LNCAP (cell line): ENCODE data around the gene ADAMTS20.

Experiments used
- TF ChIP-seq, protein P1 (sequence below): fragments of 450-650 bp; IDR thresholded peaks from 2 replicates; pipeline ENCODE4 v1.5.1; 2017; ENCODE audit warnings: mild to moderate bottlenecking

ADAMTS20 gene

GRCh38 chr12:43544703-43545102 is 7.3 kb downstream of the ADAMTS20 start:
- TF ChIP-seq, protein P1, sequence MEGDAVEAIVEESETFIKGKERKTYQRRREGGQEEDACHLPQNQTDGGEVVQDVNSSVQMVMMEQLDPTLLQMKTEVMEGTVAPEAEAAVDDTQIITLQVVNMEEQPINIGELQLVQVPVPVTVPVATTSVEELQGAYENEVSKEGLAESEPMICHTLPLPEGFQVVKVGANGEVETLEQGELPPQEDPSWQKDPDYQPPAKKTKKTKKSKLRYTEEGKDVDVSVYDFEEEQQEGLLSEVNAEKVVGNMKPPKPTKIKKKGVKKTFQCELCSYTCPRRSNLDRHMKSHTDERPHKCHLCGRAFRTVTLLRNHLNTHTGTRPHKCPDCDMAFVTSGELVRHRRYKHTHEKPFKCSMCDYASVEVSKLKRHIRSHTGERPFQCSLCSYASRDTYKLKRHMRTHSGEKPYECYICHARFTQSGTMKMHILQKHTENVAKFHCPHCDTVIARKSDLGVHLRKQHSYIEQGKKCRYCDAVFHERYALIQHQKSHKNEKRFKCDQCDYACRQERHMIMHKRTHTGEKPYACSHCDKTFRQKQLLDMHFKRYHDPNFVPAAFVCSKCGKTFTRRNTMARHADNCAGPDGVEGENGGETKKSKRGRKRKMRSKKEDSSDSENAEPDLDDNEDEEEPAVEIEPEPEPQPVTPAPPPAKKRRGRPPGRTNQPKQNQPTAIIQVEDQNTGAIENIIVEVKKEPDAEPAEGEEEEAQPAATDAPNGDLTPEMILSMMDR: no peak

- TF ChIP-seq, protein P1: no peak
These were observed 11.5 kb downstream of the ADAMTS20 start for GRCh38 chr12:43540470-43540869.

DNA sequence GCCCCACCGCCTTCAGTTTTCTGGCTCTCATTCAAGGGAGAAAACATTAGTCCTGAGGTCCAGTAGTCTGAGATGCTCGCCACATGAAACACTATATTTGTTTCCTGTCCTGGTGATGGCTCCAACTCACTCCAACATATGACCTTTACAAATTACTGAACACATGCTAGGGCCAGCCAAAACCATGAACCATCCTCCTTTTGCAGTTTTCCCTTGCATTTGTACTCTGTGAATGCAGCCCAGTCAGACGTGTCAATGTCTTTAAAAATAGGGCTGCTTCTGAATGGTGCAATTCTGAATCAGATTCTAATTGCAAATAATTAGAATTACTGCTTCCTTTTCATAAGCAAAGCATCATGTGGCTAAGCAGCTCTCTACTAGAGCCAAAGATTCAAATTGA is 36.0 kb downstream of the ADAMTS20 start:
- TF ChIP-seq, protein P1: no peak

DNA sequence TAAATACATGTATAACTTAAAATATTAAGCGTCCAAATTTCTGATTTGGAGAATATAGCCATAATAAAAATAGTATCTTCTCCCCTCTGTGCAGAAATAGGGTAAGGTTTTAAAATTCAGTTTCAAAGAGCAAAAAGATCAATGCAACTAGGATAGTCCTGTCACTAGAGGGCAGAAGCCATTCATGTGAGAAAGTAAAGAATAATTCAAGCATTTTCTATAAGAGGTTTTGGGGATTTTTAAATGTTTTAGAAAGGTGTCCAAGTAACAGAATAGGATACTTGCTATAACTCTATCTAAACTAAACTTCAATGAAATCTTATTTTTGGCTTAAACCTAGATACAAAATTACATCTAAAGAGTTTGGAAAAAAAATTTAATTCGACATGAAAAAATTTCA is 50.3 kb downstream of the ADAMTS20 start:
- TF ChIP-seq, protein P1: peak; percentile 67

DNA sequence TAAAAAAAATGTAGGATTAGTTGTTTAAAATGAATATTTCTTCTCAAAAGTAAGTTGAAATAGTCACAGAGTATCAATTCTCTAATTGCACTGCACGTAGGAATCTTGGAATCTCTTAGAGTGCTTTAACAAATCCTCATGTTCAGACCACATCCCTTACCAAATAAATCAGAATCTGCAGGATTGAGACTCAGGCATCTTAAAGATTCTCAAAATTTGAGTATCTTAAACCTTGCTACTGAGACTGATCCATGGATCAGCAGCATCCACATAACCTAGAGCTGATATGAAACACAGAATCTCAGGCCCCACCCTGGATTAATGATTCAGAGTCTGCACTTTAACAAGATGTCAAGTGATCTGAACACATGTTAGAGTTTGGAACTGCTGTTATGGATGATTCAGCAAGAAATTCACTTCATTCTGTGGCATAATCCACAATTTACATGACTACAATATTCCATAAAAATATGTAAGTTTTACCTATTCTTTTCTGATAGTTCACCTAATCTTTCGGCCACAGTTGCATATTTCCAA is 58.7 kb downstream of the ADAMTS20 start:
- TF ChIP-seq, protein P1: no peak

GRCh38 chr12:43482311-43483085 is 69.5 kb downstream of the ADAMTS20 start:
- TF ChIP-seq, protein P1: no peak

GRCh38 chr12:43480591-43480990 is 71.4 kb downstream of the ADAMTS20 start:
- TF ChIP-seq, protein P1: no peak
